ENCODE measurements around the gene NFATC2. TPM values are rescaled to one million over a fixed set of nuclear protein-coding genes. Genes with fewer than 3 reads are reported as not detected.
"Not testable (repeated sequence)": the region's sequence is repeated elsewhere in the genome, so short reads cannot be mapped to it uniquely, and the experiment has no call there.

NFATC2 gene
- total RNA-seq, 1 donor from 2014 or later, result 0.76 TPM

DNA sequence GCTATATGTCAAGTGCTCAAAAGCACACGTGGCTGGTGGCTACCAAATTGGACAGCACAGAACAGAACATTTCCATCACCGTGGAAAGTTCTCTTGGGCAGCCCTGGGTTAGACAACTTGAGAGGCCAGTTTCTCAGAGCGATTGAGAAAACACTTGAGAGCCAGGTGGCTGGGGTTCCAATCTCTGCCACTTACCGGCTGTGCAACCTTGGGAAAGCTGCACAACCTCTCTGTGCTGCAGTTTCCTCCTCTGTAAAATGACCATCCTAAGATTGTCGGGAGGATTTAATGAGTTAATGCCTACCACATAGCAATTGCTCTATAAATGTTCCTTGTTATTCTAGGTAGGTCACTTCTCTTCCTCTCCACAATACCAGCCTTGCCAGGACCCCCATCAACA lies 25.1 kb upstream of the NFATC2 start:
- ATAC-seq, result no peak

DNA sequence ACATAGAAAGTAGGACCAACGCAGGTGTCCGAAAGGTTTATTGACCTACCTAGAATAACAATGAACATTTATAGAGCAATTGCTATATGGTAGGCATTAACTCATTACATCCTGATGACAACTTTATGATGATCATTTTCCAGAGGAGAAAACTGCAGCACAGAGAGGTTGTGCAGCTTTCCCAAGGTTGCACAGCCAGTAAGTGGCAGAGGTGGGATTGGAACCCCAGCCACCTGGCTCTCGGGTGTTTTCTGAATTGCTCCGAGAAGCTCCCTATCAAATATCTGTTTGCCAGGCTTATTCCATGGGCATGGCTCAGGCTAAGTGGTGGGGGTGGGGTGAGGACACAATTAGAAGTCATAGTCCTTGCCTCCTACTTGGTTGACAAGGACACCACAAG lies 24.1 kb upstream of the NFATC2 start:
- ATAC-seq, result no peak

DNA sequence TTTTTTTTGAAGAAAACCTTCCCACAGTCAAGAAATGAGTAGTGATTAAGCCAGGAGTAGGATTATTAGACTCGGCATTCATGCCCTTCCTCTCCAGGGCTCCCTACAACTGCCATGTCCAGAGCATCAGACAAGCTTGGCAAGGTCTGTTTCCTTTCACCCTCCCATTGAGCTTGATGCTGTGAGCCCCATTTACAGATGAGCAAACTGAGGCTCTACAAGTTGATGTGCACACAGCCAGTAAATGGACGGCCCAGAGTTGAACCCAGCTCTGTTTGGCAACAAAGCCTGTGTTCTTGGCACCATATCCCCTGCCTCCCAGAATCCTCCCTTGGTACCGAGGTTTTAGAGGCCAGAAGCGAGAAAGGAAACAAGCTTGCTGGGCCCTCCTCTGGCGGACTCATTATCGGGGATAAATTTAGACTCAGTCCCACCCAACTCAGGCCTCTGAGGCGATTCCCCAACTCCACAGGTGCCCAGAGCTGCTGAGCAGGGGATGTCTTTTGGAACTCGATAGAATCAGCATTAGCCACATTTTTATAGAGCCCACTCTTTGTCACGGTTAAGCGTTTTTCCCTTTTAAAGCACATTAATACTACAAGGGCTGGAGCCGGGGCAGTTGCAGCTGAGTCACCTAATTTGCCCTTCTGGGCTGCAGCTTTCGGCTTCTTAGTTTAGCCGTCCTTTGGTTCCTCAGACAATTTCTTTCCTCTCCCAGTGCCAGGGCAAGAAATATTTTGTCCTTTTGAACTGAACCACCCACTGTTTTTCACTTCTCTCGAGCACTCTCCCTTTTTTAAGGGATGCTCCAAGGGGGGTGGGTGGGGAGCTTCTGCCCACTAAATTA lies 23.0 kb upstream of the NFATC2 start:
- no peak for ATAC-seq

DNA sequence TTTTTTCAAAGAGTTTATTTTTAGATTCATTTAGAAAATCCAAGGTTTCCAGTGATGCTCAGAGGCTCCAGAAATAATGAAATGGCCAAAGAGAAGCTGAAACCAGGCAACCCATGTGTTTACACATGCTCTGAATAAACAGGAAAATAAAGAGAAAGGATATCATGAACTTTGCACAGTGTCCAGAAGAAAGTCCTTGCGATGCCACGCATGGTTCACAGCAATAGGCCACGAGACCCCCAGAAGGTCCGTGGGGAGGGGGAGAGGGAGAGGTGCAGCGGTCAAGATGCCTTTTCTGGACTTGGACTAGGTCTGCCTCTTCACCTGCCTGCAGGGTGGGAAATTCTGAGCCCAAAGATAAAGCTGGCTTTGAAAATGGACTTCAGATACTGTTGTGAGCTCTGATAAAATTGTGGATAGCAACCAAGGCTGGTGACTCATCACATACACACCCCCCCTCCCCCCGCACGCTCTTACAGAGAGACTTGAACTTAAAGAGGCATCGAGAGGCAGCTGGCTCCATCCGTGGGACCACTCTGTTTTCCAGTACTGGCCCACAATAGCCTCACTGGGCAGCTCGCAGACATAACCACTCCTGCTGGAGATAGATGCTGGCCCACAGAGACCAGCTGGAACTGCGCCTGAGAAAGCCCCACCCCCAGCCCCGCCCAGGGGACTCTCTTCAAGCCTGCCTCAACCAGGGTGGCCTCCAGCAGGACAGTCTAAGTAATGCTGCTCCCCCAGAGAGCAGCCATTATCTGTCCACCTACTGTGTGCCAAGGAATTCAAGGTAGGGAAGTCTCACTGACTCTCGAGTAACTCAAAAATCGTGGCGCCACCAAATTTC lies 21.2 kb upstream of the NFATC2 start:
- ATAC-seq, result peak; percentile 17

DNA sequence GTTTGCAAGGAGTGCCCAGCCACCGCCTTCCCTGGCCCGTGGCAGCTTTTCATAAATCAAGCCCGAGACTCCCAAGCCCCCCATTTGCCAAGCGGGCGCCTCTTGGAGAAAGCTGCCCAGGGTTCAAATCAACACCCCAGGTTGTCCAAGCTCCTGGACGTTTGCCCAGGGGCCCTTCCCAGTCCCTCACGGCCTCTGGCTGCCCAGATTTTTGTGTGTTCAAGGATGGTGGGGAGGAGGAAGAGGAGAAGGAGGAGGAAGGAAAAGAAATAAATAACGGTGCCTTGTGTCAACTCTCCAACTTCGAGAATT lies 20.6 kb upstream of the NFATC2 start:
- no peak for ATAC-seq

DNA sequence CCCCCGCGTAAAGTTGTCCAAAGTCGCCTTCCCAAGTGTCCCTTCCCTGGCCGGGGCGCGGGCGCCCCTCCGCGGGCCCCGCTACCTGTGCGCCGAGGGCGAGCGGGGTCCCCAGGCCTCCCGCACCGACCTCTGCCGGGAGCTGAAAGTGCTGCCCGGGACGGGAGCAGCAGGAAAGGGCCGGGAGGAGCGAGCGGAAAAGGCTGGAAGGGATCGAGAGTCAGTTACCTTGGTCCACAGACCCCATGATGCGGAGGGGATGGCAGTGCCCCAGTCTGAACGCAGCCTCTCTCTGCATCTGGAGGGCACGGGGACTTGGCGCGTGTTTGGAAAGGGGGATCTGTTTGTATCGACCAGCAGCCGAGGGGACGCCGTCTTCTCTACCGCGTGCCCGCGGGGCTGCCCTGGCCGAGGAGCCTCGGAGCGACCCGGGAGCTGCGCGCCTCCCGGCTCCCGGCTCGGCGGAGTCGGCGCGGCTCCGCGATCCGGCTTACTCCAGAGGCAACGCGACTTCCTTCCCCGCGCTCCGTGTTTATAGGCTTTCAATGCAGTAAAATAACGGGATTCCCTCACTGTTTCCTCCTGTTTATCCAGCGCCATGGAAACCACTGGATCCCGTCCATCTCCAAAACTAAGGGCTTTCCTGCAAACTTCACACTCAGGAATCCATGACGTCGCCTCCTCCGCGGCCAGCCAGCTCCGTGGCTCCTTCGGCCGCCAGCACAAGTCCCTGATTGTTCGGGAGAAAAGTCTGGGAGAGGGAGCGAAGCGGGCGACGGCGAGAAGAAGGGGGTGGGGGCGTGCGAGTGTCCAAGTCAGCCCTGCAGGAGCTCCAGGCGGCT lies 20.0 kb upstream of the NFATC2 start:
- peak; percentile 41 for ATAC-seq

DNA sequence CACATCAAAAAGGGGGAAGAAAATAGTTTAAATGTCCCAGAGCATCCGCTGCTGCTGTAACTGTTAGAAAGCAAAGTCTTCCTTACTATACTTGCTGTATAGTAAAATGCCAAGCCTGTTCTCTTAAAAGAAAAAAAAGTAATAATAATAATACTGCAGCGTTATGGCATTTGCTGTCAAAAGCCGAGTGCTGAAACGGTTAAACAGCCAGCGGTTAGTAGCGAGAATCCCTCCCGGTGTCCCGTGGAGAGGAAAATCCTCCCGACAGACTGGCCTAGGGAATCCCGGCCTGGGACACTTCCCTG lies 19.5 kb upstream of the NFATC2 start:
- no peak for ATAC-seq

DNA sequence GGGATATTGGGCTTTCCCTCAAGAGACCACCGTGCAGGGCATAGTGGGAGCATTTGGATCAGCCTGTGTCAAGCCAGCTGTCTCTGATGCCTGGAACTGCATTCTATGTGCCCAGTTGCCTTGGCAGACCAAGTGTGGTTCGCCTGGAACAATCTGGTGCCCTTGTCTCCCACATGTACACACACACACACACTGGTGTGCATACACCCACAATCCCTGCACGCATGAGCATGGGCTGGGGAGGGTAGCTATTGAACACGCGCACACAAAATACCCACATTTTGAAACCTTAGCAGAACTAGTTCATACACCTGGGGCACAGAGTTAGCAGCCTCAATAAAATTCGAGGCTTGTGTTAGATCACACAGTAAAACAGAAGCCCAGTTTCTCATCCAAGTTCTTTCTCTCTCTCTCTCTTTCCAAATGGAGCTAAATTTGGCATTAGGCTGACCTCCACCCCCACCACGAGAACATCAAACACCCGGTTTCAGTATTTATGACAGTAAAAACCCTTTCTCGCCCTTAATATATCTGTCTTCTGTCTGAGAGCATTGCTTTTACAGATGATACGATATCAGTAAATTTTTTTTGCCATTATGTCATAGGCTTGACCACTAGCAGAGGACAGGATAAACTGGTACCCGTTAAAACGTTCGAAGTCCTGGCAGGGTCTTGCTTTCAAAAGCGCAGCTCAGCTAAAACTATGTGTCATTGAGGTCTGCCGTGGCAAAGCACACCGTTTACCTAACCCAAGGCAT lies 18.2 kb upstream of the NFATC2 start:
- ATAC-seq, result no peak

DNA sequence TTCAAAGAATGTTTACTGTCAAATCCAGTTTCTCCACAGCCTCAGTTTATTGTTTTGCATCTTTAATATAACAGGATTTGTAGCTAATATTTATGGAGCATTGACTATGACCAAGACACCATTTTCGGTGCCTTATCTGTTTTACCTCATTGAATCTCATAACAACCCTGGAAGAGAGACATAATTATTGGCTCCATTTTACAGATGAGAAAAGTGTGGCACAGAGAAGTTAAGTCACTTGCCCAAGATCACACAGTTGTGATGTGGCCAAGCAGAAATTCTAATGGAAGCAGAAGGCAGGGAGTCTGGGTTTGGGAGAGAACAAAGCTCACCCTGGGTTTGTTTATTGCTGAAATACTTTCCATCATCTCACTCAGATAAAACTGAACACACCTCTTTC lies 17.5 kb upstream of the NFATC2 start:
- no peak for ATAC-seq

DNA sequence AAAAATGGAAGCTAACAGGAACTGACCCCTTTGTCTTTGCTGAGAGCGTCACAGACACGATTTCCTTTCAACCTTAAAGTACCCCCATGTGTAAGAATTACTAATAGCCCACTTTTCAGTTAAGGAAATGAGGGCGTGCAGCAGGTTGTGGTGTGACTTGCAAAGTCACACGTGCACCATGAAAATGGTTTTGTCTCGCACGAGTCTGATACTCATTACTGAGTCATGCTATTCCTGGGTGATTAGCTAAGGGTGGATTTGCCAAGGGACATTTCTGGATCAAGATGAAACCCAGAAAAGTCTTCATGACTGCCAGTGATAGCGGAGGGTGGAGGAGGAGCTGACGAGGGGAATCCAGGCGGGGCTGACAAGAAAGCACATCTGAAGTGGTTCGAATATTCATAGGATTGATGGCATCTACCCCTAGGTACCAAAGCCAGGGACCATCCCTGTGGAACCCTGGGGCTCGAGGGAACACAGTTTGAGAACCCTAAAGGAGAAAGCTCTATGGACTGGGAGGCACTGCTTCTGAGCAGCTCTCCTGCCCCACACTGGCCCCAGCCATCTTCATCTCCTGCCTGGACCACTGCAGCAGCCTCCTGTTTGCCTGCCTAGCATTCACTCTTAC lies 12.1 kb upstream of the NFATC2 start:
- peak; percentile 31 for ATAC-seq

DNA sequence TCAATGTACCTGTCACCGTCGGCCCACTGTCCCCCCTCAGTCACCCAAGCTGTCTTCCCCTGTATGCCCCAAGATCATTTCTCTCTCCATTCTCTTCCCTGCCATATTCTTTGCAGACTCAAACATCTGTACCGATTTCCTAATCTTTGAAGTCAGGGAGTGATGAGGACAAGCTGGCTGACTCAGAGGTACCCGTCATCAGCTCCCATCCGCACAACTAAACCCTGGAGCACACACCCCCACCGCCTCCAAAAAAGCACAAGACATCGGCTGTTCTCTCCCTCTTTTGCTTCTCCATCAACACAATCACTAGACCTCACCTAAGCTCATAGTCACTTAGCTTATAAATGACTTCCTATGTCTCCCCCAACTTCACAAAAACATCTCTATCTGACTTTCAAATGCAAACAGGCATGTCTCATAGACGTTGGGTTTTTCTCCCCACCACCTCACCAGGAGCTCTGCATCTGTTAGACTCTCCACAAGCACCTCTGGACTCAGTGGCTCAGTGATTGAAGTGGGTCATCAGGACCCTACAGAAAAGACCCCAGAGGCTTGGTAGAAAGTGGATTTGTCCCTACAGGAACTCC lies 11.5 kb upstream of the NFATC2 start:
- ATAC-seq, result no peak

DNA sequence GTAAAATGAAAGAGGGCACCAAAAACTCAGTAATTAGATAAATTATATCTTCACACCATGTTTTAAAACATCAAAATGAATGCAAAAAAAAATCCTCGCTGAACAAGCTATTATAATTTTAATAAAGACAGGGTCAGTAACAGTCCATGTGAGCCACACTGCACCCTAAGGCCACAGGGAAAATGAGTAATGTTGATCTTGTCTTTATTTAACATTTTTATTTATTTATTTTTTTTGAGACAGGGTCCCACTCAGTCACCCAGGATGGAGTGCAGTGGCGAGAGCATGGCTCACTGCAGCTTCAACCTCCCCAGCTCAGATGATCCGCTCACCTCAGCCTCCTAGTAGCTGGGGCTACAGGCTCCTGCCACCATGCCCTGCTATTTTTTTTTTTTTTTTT lies 8.7 kb upstream of the NFATC2 start:
- ATAC-seq, result no peak

DNA sequence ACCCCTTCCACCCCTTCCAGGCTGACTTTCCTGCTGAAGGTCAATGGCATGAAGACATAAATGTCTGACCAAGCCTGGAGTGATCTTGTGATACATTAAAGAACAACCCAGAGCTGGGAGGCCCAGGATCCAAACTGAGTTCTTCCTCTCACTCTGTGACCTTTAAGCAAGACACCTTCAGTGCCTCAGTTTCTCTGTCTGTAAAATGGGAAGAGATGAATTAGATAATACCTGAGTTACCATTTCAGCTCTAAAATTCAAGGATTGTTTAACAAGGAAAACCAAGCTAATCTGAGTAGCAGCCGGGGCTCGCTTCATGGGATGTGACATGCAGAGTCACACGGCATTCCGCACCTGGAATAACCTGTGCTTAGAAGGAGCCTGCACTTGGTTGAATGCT lies 7.0 kb upstream of the NFATC2 start:
- no peak for ATAC-seq

DNA sequence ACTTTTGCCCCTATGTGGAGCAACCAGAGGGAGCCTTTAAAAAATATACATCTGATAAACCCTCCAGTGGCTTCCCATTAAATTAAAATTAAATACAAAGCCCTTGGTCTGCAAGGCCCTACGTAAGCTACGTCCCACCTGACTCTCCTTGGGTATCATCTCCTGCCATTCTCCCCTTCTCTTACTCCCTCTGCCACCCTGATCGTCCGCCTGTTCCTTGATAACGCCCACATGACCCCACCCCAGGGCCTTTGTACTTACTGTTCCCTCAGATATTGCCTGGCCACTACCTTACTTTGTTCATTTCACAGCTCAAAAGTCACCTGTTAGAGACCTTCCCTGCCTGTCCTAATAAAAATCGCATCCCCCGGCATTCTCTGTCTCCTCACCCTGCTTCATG lies 5.4 kb upstream of the NFATC2 start:
- ATAC-seq, result no peak

DNA sequence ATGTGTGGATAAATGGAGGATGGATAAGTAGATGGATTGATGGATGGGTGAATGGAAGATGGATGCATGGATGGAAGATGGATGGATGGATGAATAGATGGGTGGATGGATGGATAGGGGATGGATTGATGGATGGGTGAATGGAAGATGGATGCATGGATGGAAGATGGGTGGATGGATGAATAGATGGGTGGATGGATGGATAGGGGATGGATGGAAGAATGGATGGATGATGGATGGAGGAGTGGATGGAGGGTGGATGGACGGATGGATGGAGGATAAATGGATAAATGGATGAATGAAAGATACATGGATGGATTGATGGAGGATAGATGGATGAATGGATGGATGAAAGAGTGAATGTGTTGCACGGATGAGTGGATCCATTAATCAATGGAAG lies 3.0 kb upstream of the NFATC2 start:
- no peak for ATAC-seq

DNA sequence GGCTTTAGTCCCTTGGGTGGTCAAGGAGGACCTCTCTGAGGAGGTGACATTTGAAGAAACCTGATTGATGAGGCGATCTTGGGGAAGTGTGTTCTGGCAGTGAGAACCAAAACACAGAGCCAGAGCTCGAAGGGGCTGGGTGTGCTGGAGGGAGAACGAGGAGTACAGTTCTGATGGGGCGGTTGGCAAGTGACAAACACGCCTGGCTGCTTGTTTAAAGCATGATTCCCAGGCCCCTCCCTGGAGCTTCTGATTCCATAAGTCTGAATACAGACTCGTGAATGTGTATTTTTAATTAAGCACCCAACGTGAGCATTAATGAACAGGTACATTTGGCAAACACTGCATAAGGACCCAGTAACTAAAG lies 886 bp upstream of the NFATC2 start:
- ATAC-seq, result no peak

DNA sequence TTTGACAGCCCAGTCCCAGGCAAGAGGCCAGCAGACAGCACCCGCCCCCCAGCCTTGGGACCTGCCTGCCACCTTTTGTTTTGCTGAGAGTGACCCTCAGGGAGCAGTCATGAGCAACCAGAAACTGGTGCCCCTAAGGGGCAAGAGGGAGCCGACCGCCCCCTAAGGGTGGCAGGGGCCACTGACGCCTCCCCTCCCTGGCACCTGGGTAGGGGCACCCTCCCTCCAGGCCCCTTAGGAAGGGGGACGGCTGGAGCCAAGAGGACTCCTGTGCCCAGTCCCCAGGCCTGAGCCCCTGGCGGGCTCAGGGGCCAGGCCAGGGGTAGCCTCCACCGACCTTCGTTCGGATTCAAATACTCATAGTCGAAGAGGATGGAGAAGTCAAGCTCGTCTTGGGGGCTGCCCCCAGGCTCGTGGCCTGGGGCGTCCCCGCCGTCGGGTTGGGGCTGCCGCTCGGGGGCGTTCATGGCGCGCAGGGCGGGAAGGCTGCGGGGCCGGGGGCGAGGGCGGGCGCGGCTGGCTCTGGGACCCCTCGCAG lies 417 bp downstream of the NFATC2 start:
- peak; percentile 41 for ATAC-seq

DNA sequence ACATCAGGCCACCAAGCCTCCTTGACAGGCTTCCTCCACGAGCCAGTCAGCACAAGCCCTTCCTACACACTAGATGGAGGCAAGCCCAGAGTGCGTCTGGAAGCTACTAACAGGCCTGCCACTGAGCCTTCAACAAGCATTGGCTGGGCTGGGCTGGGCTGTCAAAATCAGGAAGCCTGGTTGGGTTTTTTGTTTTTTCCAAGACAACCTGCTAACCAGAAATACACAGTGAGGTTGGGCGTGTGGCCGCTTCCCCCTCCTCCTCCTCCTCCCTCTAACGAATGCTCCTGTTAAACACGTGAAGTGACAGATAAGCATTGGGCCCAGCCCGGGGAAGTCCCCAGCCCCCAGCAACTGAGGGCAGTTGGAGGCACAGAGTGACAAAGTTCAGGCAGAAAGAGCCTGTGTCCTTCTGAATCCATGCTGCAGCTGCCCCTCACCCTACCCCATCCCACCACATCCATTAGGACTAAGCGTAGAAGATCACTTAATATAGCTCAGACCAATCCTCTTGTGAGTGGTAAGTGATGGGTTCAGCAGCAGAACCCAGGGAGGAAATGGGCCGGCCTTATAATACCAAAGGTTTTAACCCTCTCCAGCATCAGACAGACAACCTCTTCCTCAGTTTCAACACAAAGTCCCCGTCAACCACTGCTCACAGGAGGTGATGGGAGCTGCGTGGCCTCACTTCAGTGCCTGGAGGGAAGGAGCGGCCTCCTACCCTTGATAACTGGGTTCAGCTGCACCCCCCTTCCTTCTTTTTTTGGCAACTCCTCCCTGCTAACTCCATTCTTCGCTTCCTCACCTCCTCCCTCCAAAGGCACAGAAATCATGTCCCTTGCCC lies 1.1 kb downstream of the NFATC2 start:
- ATAC-seq, result peak; percentile 79

DNA sequence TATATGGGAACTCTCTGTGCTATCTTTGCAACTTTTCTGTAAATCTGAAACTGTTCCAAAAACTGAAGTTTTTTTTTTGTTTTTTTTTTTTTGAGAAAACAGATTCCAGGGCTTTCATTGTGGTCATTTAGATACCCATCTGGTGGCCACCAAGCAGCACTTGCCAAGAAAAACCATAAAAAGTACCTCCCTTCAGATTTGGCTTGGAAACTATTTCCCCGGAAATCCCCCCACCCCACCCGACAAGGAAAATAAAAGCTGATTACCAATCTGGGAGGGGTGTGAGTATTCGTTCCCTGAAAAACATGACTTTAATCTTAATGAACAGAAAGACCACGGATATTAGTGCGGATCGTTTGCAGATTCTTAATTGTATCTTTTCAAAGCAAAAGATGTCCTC lies 1.9 kb downstream of the NFATC2 start:
- ATAC-seq, result no peak

DNA sequence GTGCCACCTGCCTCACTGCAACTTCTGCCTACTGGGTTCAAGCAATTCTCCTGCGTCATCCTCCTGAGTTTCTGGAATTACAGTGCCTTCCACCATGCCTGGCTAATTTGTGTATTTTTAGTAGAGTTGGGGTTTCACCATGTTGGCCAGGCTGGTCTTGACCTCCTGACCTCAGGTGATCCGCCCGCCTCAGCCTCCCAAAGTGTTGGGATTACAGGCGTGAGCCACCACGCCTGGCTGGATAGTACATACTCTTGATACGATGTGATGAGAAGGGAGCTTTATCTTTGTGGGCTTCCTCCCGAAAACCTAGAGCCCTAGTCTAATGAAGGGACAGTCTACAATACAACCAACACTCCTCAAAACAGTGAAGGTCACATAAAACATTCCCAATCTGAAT lies 2.4 kb downstream of the NFATC2 start:
- ATAC-seq, result not testable (repeated sequence)

All from esophagus mucosa (tissue), 1 donor.